A549 (cell line): ENCODE measurements around the gene TBC1D10B.

ENCODE experiments used
- BHLHE40 ChIP-seq: IDR thresholded peaks from 2 replicates; pipeline ENCODE4 v1.6.1; 2012; ENCODE audit warnings: low read depth, low read length, inconsistent platforms
- CEBPB ChIP-seq, 2 experiments: fragments of >200 bp in 1 of 2; sonication (Bioruptor Twin) in 1 of 2; formaldehyde crosslinking in 1 of 2; IDR thresholded peaks; 2 replicates each; pipeline ENCODE4 v1.6.1; 2012 to 2016
- CHD2 ChIP-seq: fragments of 150-350 bp; IDR thresholded peaks from 2 replicates; pipeline ENCODE4 v1.6.1; 2014; ENCODE audit warnings: low read length; ENCODE audit not compliant: partially characterized antibody
- CHD4 ChIP-seq: fragments of 200-600 bp; sonication (generic); IDR thresholded peaks from 2 replicates; pipeline ENCODE4 v1.6.1; 2016; ENCODE audit warnings: antibody characterized with exemption, mild to moderate bottlenecking, borderline replicate concordance
- CTCF ChIP-seq: fragments of >200 bp; sonication (Bioruptor Twin); formaldehyde crosslinking; IDR thresholded peaks from 3 replicates; pipeline ENCODE4 v1.5.1; 2016
- E2F6 ChIP-seq: IDR thresholded peaks from 2 replicates; pipeline ENCODE4 v1.6.1; 2012; ENCODE audit warnings: low read depth, borderline replicate concordance
- KDM1A ChIP-seq: fragments of 200-600 bp; sonication (generic); IDR thresholded peaks from 2 replicates; pipeline ENCODE4 v1.6.1; 2016; ENCODE audit warnings: low read depth, mild to moderate bottlenecking
- NFE2L2 ChIP-seq: fragments of 150-350 bp; conservative IDR thresholded peaks from 2 replicates; pipeline ENCODE4 v1.6.1; 2014; ENCODE audit warnings: low read length
- POLR2A ChIP-seq: IDR thresholded peaks from 2 replicates; pipeline ENCODE4 v1.6.1; 2012; ENCODE audit warnings: mild to moderate bottlenecking, low read length
- RAD21 ChIP-seq, 2 experiments: fragments of >200 bp in 1 of 2; sonication (Bioruptor Twin) in 1 of 2; formaldehyde crosslinking in 1 of 2; IDR thresholded peaks in 1 of 2; conservative IDR thresholded peaks in 1 of 2; 2 replicates in 1 of 2; 3 replicates in 1 of 2; pipeline ENCODE4 v1.6.1; 2012 to 2018; ENCODE audit warnings: inconsistent platforms in 1 of 2
- RCOR1 ChIP-seq: fragments of 150-350 bp; IDR thresholded peaks from 2 replicates; pipeline ENCODE4 v1.6.1; 2014; ENCODE audit warnings: antibody characterized with exemption, low read length, low read depth
- RFX5 ChIP-seq: fragments of 450-650 bp; IDR thresholded peaks from 2 replicates; pipeline ENCODE4 v1.7.1; 2014; ENCODE audit warnings: antibody characterized with exemption, mild to moderate bottlenecking, moderate library complexity
- TP53 ChIP-seq: fragments of 250-450 bp; sonication (Bioruptor Pico); IDR thresholded peaks from 2 replicates; pipeline ENCODE4 v1.5.0; 2021; ENCODE audit warnings: mild to moderate bottlenecking, moderate library complexity

- TF ChIP-seq CTCF, result no peak
- TF ChIP-seq CHD2, result no peak
- no peak for TF ChIP-seq POLR2A
- TF ChIP-seq BHLHE40, result no peak
- TF ChIP-seq E2F6, result no peak
- TF ChIP-seq TP53 (CRISPR knock-in tag), result no peak
- no peak for TF ChIP-seq KDM1A
- TF ChIP-seq RCOR1, result no peak
- TF ChIP-seq NFE2L2, result no peak
- TF ChIP-seq CEBPB (IDR thresholded peaks at IDR 0.05), result no peak
- no peak for TF ChIP-seq RFX5
- TF ChIP-seq RAD21 (conservative IDR thresholded peaks at IDR 0.05 in 1 of 2, IDR thresholded peaks at IDR 0.05 in 1 of 2), result no peak
- no peak for TF ChIP-seq CHD4
Measured at GRCh38 chr16:30359871-30360170, 10.5 kb downstream of the TBC1D10B start.
